MG63 (cell line): ENCODE results near the gene AP3S2. TPM values are rescaled to one million over a fixed set of nuclear protein-coding genes. Genes with fewer than 3 reads are reported as not detected.
"Not testable (repeated sequence)": the region's sequence is repeated elsewhere in the genome, so short reads cannot be mapped to it uniquely, and the experiment has no call there.

Experiments used
- DNase-seq: peaks from one replicate; pipeline ENCODE4 v3.0.0-alpha.2; 2020
- H3K27me3 ChIP-seq: fragments of 250-450 bp; sonication (Bioruptor Pico); 2 replicates; pipeline ENCODE4 v1.5.1; 2020; ENCODE audit warnings: mild to moderate bottlenecking, moderate library complexity
- H3K36me3 ChIP-seq: fragments of 250-450 bp; sonication (Bioruptor Pico); 2 replicates; pipeline ENCODE4 v1.5.1; 2020; ENCODE audit warnings: mild to moderate bottlenecking, moderate library complexity
- H3K4me3 ChIP-seq: fragments of 250-450 bp; sonication (Bioruptor Pico); 2 replicates; pipeline ENCODE4 v1.5.1; 2020; ENCODE audit warnings: mild to moderate bottlenecking, moderate library complexity
- H3K9me3 ChIP-seq: fragments of 250-450 bp; sonication (Bioruptor Pico); 2 replicates; pipeline ENCODE4 v1.5.1; 2020; ENCODE audit warnings: mild to moderate bottlenecking, moderate library complexity
- total RNA-seq: library from RNA; depleted of rRNA; stranded (reverse); fragments of >200 nt; shearing (Covaris generic); gene quantifications from 2 replicates; pipeline ENCODE4 v1.2.3, GENCODE V29; 2014; ENCODE audit warnings: low replicate concordance

Gene AP3S2
- total RNA-seq, 1 experiment from 2014 or later = 74.8 TPM

- H3K4me3 ChIP-seq = no peak overlapping the region
- no peaks in the 10 kb centered on the region for H3K9me3 ChIP-seq
- peaks cover 98% of the 10 kb centered on the region for H3K36me3 ChIP-seq
- H3K27me3 ChIP-seq = no peaks in the 10 kb centered on the region
- no peak for DNase-seq
Measured at GRCh38 chr15:89803941-89804800, 89.6 kb downstream of the AP3S2 start.

GRCh38 chr15:89802986-89803824 is 90.6 kb downstream of the AP3S2 start:
- no peak for DNase-seq
- Histone ChIP-seq H3K36me3 (peaks cover 99% of the 10 kb centered on the region), H3K27me3 (no peaks in the 10 kb centered on the region), H3K9me3 (no peaks in the 10 kb centered on the region), H3K4me3 (no peak overlapping the region)

GRCh38 chr15:89802231-89802928 is 91.4 kb downstream of the AP3S2 start:
- no peak for DNase-seq
- H3K4me3 ChIP-seq = no peak overlapping the region
- H3K27me3 ChIP-seq = no peaks in the 10 kb centered on the region
- H3K9me3 ChIP-seq = no peaks in the 10 kb centered on the region
- peaks cover 99% of the 10 kb centered on the region for H3K36me3 ChIP-seq

GRCh38 chr15:89801471-89802195 is 92.2 kb downstream of the AP3S2 start:
- H3K27me3 ChIP-seq = no peaks in the 10 kb centered on the region
- H3K4me3 ChIP-seq = no peak overlapping the region
- peaks cover 99% of the 10 kb centered on the region for H3K36me3 ChIP-seq
- H3K9me3 ChIP-seq = no peaks in the 10 kb centered on the region
- DNase-seq = no peak

- no peak overlapping the region for H3K4me3 ChIP-seq
- H3K9me3 ChIP-seq = no peaks in the 10 kb centered on the region
- peaks cover 97% of the 10 kb centered on the region for H3K36me3 ChIP-seq
- no peaks in the 10 kb centered on the region for H3K27me3 ChIP-seq
- DNase-seq = no peak
Measured at GRCh38 chr15:89799918-89800498, 93.8 kb downstream of the AP3S2 start.

- no peak overlapping the region for H3K4me3 ChIP-seq
- no peak for DNase-seq
- no peaks in the 10 kb centered on the region for H3K9me3 ChIP-seq
- H3K27me3 ChIP-seq = no peaks in the 10 kb centered on the region
- peaks cover 97% of the 10 kb centered on the region for H3K36me3 ChIP-seq
Measured at GRCh38 chr15:89799011-89799911, 94.5 kb downstream of the AP3S2 start.

GRCh38 chr15:89797678-89798201 is 96.1 kb downstream of the AP3S2 start:
- H3K36me3 ChIP-seq = peaks cover 96% of the 10 kb centered on the region
- H3K4me3 ChIP-seq = no peak overlapping the region
- H3K27me3 ChIP-seq = no peaks in the 10 kb centered on the region
- H3K9me3 ChIP-seq = no peaks in the 10 kb centered on the region
- no peak for DNase-seq

- H3K27me3 ChIP-seq = no peaks in the 10 kb centered on the region
- no peaks in the 10 kb centered on the region for H3K9me3 ChIP-seq
- H3K4me3 ChIP-seq = no peak overlapping the region
- no peak for DNase-seq
- H3K36me3 ChIP-seq = peaks cover 94% of the 10 kb centered on the region
Measured at GRCh38 chr15:89795996-89796395, 97.8 kb downstream of the AP3S2 start.

GRCh38 chr15:89794627-89795241 is 99.1 kb downstream of the AP3S2 start:
- no peaks in the 10 kb centered on the region for H3K9me3 ChIP-seq
- H3K36me3 ChIP-seq = peaks cover 93% of the 10 kb centered on the region
- no peak for DNase-seq
- H3K27me3 ChIP-seq = no peaks in the 10 kb centered on the region
- H3K4me3 ChIP-seq = no peak overlapping the region

- H3K4me3 ChIP-seq = no peak overlapping the region
- H3K27me3 ChIP-seq = no peaks in the 10 kb centered on the region
Measured at GRCh38 chr15:89792106-89792805, 101.5 kb downstream of the AP3S2 start.

GRCh38 chr15:89790661-89791060 is 103.1 kb downstream of the AP3S2 start:
- DNase-seq = no peak

More at GRCh38 chr15:89792106-89792805, 101.5 kb downstream of the AP3S2 start:
- H3K9me3 ChIP-seq = no peaks in the 10 kb centered on the region
- H3K36me3 ChIP-seq = peaks cover 91% of the 10 kb centered on the region
- no peak for DNase-seq

GRCh38 chr15:89790206-89790605 is 103.6 kb downstream of the AP3S2 start:
- Histone ChIP-seq H3K36me3 (peaks cover 91% of the 10 kb centered on the region), H3K4me3 (no peak overlapping the region), H3K27me3 (no peaks in the 10 kb centered on the region), H3K9me3 (no peaks in the 10 kb centered on the region)
- DNase-seq = no peak

More at GRCh38 chr15:89790661-89791060, 103.1 kb downstream of the AP3S2 start:
- H3K36me3 ChIP-seq = peaks cover 91% of the 10 kb centered on the region
- no peaks in the 10 kb centered on the region for H3K27me3 ChIP-seq
- no peak overlapping the region for H3K4me3 ChIP-seq
- H3K9me3 ChIP-seq = no peaks in the 10 kb centered on the region

- H3K4me3 ChIP-seq, H3K27me3 ChIP-seq, H3K9me3 ChIP-seq, DNase-seq: not testable (repeated sequence)
- peaks cover 90% of the 10 kb centered on the region for H3K36me3 ChIP-seq
Measured at GRCh38 chr15:89788585-89788984, 105.2 kb downstream of the AP3S2 start.

- no peak for DNase-seq
- no peaks in the 10 kb centered on the region for H3K27me3 ChIP-seq
- H3K4me3 ChIP-seq = no peak overlapping the region
- H3K36me3 ChIP-seq = peaks cover 85% of the 10 kb centered on the region
- H3K9me3 ChIP-seq = no peaks in the 10 kb centered on the region
Measured at GRCh38 chr15:89787944-89788343, 105.8 kb downstream of the AP3S2 start.
